GM19099 (cell line): Measurements from ENCODE around the gene MOCOS.

Source experiments
- POLR2A ChIP-seq: IDR thresholded peaks from 3 replicates; pipeline ENCODE4 v1.6.1; 2011; ENCODE audit warnings: low read depth; ENCODE audit not compliant: insufficient read length; ENCODE audit errors: extremely low read depth

The MOCOS gene

DNA sequence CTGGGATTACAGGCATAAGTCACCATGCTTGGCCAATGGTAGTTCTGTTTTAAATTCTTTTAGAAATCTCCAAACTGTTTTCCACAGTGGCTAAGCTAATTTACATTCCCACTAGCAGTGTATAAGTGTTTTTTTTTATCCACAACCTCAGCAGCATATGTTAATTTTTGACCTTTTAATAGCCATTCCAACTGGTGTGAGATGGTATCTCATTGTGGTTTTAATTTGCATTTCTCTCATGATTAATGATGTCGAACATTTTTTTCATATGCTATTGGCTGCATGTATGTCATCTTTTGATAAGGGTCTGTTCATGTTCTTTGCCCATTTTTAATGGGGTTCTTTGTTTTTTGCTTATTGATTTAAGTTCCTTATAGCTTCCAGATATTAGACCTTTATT is 20.0 kb downstream of the MOCOS start:
- no peak for TF ChIP-seq POLR2A

DNA sequence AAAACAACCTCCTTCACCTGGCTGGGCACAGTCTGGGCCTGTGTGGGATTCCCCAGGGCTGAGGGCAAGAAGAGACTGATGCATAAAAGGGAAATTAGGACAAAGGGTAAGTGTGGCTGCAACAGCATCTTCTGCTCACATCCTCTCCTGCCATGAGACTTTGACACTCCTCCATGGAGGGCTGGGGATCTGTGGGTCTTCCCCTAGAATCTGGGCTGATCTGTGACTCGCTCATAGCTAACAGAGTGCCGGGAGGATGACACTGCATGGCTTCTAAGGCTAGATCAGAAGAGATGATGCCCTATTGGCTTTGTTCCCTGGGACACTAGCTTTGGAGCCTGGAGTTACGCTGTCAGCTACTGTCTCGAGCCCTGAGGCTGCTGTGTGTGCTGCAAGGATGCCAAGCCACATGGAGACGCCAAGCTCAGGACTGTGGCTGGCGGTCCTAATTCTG is 24.3 kb downstream of the MOCOS start:
- no peak for TF ChIP-seq POLR2A

DNA sequence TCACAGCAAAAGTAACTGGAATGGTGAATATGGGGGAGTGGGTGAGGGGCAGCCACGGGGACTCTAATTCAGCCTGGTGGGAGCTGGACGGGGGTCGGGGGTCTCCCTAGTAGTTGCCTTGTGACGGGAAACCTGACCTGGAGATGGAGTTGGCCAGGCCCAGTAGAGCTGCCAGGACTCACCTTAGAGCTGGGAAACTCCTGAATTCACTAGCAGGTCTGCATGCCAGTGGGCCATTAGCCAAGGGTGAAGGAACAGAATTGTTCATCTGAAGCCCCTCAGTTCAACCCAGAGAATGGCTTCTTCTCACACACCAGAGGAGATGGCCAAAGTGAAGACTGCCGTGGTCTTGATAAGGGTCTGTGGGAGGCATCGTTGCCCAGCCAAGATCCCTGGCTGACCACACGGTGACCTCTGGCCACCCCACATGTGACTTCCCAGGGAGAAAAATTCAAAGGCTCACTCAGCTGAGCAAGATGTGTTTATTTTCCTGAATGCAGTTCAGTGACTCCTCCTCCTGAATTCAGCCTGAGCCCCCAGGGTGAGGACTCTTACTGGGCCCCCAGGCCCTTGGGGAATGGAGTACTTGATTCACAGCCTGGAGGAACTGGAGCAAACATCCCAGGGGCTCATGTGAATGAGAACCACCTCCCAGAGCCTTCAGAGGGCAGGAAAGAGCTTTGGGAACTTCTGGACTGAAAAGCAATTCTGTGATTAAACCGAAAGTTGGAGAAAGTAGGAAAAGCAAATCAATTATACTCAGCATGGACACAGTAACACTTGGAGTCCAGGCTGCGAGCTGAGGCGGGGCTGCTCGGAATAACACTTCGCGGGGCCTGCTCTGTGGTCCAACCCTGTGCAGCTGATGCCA is 25.2 kb downstream of the MOCOS start:
- no peak for TF ChIP-seq POLR2A

DNA sequence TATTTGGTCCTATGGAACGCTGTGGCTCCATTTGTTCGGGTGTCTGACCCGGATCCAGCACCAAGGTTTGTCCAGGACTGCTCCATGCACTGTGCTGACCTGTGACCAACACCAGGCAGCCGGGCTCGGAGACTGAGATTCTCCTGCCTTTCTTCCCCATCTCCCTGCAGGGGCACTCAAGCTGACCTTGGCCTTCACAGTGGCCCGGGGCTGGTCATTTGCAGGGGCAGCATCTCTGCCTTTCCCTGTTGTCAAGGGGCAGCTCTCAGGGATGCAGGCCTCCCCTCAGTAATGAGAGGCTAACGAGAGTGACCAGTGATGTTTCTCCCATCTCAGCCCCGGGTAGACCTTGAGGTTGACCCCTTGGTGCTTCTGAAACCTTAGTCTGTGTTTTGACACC is 27.5 kb downstream of the MOCOS start:
- TF ChIP-seq POLR2A: no peak

DNA sequence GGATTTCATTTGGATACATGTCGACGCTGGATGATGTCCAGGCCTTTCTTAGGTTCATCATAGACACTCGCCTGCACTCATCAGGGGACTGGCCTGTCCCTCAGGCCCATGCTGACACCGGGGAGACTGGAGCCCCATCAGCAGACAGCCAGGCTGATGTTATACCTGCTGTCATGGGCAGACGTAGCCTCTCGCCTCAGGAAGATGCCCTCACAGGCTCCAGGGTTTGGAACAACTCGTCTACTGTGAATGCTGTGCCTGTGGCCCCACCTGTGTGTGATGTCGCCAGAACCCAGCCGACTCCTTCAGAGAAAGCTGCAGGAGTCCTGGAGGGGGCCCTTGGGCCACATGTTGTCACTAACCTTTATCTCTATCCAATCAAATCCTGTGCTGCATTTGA is 28.3 kb downstream of the MOCOS start:
- no peak for TF ChIP-seq POLR2A

DNA sequence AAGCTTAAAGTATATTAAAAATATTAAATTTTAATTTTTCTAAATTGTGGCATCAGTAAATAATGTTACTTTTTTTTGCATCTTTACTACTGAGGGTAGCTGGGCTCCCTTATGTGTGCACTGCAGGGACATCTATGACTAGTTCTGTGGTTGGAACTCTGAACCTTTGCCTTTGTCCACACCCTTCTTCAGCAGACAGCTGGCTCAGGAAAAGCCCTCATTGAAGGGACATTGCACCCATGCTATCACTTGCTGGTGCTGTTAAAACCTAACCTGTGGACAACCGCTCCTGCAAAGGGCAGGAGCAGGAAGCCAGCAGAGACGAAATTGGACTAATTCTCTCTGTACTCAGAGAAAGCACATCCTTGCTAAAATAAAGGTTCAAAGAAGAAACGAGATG is 30.1 kb downstream of the MOCOS start:
- no peak for TF ChIP-seq POLR2A

DNA sequence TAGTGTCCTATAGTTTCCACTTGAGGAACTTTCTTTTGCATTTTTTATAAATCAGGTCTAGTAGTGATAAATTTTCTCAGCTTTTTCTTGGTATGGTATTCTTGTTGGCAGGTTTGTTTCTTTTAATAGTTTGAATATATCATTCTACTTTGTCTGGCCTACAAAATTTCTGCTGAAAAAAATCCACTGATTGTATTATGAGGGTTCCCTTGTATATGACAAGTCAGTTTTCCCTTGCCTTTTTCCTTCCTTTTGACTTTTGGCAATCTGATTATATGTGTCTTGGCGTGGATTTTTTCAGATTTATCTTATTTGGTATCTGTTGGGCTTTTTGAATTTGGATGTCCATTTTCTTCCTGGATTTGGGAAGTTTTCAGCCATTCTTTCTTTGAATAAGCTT is 41.9 kb downstream of the MOCOS start:
- no peak for TF ChIP-seq POLR2A

DNA sequence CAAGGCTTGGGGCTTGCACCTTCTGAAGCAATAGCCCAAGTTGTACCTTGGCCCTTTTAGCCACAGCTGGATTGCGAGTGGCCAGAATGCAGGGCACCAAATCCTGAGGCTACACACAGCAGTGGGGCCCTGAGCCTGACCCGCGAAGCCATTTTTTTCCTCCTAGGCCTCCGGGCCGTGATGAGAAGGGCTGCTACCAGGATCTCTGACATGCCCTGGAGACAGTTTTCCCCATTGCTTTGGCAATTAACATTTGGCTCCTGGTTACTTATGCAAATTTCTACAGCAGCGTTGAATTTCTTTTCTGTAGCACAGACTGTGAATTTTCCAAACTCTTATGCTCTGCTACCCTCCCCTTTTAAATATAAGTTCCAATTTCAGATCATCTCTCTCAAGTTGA is 54.5 kb downstream of the MOCOS start:
- TF ChIP-seq POLR2A: no peak

DNA sequence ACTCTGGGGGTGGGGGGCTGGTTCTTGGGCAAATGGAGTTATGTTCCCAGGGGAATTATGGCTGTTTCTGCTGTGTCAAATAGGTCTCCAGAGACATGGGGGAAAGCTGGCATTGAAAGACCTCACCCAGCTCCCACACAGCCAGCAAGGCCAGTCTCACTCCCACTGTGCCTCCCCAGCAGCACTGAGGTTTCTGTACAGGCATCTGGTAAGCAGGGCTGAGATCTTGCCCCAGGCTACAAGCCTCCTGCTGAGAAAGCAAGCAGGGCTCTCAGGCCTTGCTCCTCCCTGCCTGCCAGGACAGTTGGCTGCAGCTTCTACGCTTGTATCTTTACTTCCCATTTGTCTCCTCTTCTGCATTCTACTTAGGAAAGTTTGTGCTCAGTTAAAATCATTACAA is 59.7 kb downstream of the MOCOS start:
- no peak for TF ChIP-seq POLR2A

DNA sequence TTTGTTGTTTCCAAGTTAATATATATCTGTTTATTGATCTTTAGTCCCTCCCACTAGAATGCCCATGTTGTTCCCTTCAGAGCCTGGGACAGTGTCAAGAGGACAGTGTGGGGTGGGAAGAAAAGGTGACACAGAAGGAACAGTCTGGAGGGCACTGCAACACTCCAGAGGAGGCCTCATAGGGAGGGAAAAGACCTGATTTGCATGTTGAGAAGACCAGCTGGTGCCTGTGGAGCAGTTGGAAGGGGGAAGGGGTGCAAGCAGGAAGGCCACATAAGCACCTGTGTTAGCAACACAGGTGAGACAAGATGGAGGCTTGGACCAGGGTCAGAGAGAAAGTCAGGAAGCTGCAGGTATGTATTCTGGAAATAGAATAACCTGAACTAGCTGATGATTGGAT is 62.1 kb downstream of the MOCOS start:
- no peak for TF ChIP-seq POLR2A

DNA sequence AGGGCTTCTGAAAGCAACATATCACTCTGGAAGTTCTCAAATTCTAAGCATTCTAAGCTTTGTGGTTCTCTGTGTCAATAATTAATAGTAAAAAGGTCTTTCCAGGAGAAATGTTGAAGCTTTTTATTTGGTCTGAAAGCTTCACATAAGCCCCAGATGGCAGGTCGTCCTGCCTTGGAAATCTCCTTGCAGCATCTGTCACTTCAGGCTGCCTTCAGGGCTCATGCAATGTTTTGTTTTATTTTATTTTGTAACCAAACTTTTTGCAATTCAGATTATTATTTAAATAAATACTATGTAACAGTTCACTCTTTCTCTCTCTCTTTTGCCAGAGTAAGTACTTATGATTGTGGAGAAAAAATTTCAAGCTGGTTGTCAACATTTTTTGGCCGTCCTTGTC is 63.5 kb downstream of the MOCOS start:
- TF ChIP-seq POLR2A: no peak

DNA sequence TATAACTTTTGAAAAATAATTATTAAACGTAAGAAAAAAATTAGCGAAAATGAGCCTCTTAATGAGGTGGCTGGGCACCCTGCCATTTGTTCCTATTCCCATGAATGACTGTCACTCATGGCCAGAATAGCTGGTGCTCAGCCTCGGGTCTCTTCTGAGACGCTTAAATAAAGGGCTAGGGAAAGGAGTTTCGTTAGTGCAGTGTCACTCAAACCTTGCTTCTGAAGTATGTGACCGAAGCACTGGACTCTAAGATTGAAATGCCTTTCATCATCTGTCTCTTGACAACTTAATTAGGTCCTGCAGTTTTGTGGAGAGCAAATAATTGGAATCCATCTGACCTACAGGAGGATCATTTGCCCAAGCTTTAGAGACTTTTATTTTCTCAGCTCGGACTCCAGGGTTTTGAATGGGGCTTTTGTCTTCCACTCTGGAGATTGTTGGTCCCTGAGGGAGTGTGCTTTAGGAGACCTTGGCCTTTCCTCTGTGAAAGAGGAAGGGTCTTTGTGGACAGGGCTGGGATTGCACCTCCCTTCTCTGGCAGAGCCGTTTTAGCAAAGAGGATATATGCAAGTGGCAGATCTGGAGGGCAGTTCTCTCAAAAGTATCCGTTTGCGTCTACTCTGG is 67.9 kb downstream of the MOCOS start:
- TF ChIP-seq POLR2A: no peak

DNA sequence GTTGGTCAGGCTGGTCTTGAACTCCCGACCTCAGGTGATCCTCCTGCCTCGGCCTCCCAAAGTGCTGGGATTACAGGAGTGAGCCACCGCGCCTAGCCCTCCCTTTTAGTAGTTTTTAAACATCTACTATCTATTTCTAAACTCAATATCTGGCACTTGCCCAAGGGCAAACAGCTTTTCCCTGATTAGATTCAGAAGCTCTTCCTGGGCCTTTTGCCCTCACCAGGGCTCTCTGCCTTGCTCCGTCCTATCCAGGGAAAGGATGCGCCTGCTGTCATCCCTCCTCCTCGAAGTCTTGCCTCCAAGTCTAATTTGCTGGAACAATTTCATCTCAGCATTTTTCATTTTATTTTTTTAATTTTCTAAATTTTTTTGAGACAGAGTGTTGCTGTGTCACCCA is 68.8 kb downstream of the MOCOS start:
- no peak for TF ChIP-seq POLR2A

DNA sequence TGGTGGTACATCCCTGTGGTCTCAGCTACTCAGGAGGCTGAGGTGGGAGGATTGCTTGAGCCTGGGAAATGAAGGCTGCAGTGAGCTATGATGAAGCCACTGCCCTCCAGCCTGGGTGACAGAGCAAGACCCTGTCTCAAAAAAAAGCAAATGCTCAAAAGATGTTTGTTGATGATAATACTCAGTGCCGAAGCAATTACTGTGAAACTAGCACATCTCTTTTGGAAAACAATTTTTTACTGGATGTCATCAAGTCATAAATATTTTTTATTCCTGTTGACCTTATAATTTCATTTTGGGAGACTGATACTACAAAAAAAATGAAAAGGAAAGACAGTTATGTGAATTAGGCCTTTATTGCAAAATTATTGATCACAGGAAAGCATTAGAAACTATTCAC is 75.7 kb downstream of the MOCOS start:
- TF ChIP-seq POLR2A: no peak

DNA sequence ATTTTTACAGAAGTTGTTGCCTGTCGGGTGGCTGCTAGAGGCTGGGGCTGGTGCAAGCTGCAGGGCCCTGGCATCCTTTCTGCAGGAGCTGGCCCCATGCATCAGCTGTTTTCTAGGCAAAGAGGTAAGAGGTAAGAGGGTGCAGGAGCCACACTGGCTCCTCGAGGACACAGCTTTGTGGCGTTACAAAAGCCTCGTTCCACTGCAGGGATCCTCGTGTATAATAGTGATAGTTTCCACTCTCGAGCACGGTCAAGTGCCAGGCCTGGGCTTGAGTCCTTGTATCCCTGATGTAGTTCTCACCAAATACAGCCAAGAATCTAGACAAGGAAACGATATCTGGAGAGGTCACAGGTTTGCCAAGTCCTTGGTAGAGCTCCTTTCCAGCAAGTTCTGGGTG is 77.0 kb downstream of the MOCOS start:
- TF ChIP-seq POLR2A: no peak

DNA sequence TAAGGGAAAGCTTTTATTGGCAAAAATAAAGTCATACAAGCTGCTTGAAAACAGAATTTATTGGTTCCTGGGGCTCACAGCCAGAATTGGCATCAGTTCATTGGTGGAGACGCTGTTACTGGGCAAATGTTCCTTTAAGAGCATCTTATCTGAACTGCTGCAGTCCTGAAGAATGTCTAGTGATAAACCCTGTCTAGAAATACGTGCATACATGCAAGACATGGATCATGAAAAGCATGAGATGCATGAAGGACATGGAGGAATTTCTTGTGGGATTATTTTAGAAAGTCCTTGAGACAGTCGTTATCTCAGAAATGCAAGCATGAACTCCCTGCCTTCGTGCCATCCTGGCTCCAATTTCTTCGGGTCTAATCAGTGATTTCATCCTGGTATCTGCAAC is 77.7 kb downstream of the MOCOS start:
- no peak for TF ChIP-seq POLR2A
